GM19452 (cell line): ENCODE data around the gene MRS2.

Source experiments
- ATAC-seq: cut with Tn5 transposase; IDR thresholded peaks from one replicate; pipeline ENCODE4 v1.9.1; 2021; ENCODE audit not compliant: unreplicated experiment

Gene MRS2

GRCh38 chr6:24426729-24427446 lies 24.2 kb downstream of the MRS2 start:
- no peak for ATAC-seq

GRCh38 chr6:24428615-24429014 lies 25.9 kb downstream of the MRS2 start:
- ATAC-seq: no peak

- ATAC-seq: no peak
Measured at GRCh38 chr6:24429146-24429545, 26.4 kb downstream of the MRS2 start.

GRCh38 chr6:24430086-24430485 lies 27.4 kb downstream of the MRS2 start:
- no peak for ATAC-seq

- ATAC-seq: no peak
Measured at GRCh38 chr6:24431045-24431451, 28.3 kb downstream of the MRS2 start.

GRCh38 chr6:24432611-24433010 lies 29.9 kb downstream of the MRS2 start:
- ATAC-seq: no peak

- ATAC-seq: no peak
Measured at GRCh38 chr6:24436979-24437378, 34.2 kb downstream of the MRS2 start.

- no peak for ATAC-seq
Measured at GRCh38 chr6:24439858-24440539, 37.3 kb downstream of the MRS2 start.

- no peak for ATAC-seq
Measured at GRCh38 chr6:24440897-24441598, 38.3 kb downstream of the MRS2 start.

- no peak for ATAC-seq
Measured at GRCh38 chr6:24441599-24441904, 38.8 kb downstream of the MRS2 start.

GRCh38 chr6:24444588-24444987 lies 41.9 kb downstream of the MRS2 start:
- ATAC-seq: no peak

- no peak for ATAC-seq
Measured at GRCh38 chr6:24445704-24446103, 43.0 kb downstream of the MRS2 start.

GRCh38 chr6:24446670-24447069 lies 43.9 kb downstream of the MRS2 start:
- no peak for ATAC-seq

- no peak for ATAC-seq
Measured at GRCh38 chr6:24448396-24448795, 45.7 kb downstream of the MRS2 start.

- no peak for ATAC-seq
Measured at GRCh38 chr6:24448828-24449525, 46.2 kb downstream of the MRS2 start.

GRCh38 chr6:24451581-24452388 lies 49.0 kb downstream of the MRS2 start:
- ATAC-seq: no peak

- no peak for ATAC-seq
Measured at GRCh38 chr6:24453921-24454320, 51.2 kb downstream of the MRS2 start.

- ATAC-seq: no peak
Measured at GRCh38 chr6:24454452-24454851, 51.7 kb downstream of the MRS2 start.

- no peak for ATAC-seq
Measured at GRCh38 chr6:24455061-24455460, 52.3 kb downstream of the MRS2 start.

- no peak for ATAC-seq
Measured at GRCh38 chr6:24458134-24458533, 55.4 kb downstream of the MRS2 start.

GRCh38 chr6:24458941-24459340 lies 56.2 kb downstream of the MRS2 start:
- no peak for ATAC-seq
